HG03103 (cell line): ENCODE measurements around the gene BABAM2.
"Not testable (repeated sequence)": the region's sequence is repeated elsewhere in the genome, so short reads cannot be mapped to it uniquely, and the experiment has no call there.

Experiments
- ATAC-seq: cut with Tn5 transposase; IDR thresholded peaks from one replicate; pipeline ENCODE4 v1.9.1; 2021; ENCODE audit warnings: low read depth; ENCODE audit not compliant: unreplicated experiment

The BABAM2 gene

GRCh38 chr2:28098501-28099225 lies 208.1 kb downstream of the BABAM2 start:
- no peak for ATAC-seq

DNA sequence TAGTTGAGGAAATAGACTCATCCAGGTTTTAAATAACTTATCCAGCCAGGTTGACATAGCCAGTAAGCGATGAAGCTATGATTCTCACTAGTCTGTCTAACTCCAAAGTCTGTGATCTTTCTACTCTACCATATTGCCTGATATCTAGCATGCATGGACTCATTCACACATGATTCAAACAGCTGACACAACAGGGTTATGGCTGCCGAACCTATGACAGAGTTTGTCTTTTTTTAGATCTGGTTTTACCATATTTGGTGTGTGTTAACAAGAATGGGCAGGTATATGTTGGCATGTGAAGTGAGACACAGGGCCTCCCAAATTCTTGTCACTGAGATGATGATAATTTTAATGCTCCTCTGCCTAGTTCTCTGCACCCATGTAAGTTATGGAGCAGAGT lies 210.6 kb downstream of the BABAM2 start:
- ATAC-seq: no peak

DNA sequence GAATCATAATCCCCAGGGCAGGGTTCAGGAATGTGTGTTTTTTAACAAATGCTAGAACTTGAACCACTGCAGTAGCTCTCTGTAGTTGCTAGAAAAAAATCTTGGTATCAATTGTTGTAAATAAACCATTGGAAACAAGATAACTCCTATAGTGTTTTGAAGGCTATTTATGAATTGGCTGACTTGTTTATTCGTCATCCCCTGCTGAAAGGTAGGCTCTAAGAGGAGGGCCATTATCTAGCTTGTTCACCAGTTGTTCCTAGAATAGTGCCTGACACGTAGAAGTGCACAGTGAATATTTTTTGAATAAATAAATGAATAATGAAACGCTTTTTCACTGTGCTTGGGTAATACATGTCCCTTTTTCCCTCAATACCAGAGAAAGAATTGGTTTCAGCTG lies 211.4 kb downstream of the BABAM2 start:
- ATAC-seq: no peak

DNA sequence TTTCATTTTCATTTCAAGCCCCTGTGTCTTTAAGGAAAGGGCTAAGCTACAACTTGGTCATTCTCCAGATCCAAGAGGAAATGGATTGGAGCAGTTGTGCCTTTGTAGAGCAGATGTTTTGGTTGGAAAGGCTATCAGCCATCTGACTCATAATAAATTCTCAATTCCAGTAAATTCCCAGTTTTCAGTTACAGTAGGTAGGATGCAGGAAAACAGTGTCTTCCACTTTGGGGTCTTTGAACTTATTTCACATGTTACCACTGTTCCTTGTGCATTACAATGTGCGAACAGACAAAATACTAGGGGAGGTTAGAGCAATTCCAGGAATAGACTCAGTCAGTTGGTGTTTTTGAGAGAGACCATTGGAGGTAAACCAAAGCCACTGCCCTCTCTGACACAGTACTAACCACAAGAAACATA lies 211.9 kb downstream of the BABAM2 start:
- ATAC-seq: no peak

DNA sequence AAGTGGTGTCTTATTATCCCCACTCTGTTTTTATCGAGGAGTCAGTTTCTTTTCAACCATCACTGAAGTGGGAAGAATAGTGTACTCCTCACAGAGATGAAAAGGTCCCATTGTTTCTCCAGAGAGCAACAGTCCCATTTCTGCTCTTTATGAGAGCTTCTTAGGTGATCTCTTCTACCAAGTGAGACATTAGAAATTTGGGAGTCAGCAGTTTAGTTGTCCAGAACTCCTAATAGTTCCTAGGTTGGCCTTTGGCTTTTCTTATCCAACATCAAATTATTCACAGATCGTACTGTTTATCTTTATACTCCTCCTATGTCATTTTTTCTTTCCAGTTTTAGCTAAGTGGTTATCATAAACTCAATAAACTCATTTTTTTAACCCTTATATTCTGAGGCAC lies 213.1 kb downstream of the BABAM2 start:
- ATAC-seq: no peak

- ATAC-seq: no peak
Observed at GRCh38 chr2:28108143-28108542, 217.6 kb downstream of the BABAM2 start.

DNA sequence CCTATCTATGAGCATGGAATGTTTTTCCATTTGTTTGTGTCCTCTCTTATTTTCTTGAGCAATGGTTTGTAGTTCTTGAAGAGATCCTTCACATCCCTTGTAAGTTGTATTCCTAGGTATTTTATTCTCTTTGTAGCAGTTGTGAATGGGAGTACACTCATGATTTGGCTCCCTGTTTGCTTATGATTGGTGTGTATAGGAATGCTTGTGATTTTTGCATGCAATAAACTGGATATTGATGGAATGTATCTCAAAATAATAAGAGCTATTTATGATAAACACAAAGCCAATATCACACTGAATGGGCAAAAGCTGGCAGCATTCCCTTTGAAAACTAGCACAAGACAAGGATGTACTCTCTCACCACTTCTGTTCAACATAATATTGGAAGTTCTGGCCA lies 223.2 kb downstream of the BABAM2 start:
- not testable (repeated sequence) for ATAC-seq

- no peak for ATAC-seq
Observed at GRCh38 chr2:28117104-28117596, 226.6 kb downstream of the BABAM2 start.

GRCh38 chr2:28119631-28120030 lies 229.1 kb downstream of the BABAM2 start:
- no peak for ATAC-seq

DNA sequence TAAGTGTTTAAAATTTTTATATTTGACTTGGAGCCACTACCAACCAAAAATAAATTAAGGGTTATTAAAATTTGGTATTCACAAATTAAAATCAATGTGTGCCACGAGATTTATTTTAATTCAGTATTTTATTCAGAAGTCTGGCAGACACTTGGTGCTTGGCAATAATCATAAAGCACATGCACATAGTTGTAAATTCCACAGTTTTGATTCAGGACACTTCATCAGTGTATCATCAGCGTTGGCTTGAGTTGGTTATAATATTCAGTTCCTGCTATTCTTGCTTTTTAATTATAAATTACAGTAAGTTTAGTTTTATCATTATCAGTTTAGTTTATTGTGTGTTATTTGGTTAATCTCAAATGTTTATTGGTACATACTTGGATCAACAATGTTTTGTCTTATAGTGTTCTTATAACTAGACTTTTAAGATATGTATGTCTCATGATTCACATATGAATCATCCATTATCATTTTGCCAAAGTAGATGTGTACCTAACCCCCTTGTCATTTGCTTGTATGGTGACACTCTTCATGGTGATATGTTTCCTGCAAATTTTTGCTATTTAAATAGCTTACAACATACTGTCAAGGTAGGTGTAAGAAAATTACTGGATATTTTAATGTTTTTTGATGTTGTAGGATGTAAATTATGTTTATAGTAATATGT lies 237.9 kb downstream of the BABAM2 start:
- ATAC-seq: no peak

DNA sequence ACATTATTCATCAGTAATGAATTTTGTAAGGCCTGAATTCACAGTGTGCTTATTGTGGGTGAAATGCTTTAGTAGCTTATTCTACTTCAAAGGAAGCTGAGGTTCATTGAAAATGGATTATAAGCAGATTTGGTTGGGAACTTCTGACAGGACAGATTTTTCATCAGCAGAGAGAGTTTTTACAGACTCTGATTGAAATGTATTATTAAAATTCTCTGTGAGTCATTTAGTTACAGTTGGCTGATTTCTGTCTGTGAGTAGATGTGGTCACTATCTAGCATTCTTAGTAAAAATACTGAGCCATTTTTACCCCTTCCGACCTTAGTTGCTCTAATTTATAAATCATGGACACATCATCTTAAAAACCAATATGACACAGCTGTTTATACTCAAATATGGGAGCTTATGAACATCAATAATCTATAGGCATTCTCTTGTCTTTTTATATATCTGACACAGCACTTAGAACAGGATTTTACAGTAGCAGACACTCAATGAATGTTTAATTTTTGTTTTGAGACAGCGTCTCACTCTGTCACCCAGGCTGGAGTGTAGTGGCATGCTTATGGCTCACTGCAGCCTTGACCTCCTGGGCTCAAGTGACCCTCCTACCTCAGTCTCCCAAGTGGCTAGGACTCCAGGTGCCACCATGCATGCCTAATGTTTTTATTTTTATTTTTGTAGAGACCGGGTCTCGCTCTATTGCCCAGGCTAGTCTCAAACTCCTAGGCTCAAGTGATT lies 239.6 kb downstream of the BABAM2 start:
- ATAC-seq: no peak

DNA sequence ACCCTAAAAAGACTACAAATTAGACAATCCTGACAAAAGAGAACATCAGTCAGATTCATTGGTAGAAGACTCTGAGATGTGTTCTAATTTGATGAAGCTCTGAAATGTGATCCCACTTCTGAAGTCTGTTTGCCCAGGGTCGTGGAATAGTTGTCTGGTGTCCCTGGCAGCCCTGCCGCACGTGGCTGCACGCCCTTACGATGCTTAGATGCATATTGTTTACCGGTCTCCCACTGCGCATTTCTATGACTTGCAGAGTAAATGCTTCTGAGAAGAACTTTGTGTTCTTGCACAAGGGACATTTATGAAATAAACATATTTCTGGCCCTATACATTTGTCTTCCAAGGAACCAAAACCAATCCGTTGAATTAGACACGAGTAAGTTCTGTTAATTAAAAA lies 243.2 kb downstream of the BABAM2 start:
- ATAC-seq: no peak

DNA sequence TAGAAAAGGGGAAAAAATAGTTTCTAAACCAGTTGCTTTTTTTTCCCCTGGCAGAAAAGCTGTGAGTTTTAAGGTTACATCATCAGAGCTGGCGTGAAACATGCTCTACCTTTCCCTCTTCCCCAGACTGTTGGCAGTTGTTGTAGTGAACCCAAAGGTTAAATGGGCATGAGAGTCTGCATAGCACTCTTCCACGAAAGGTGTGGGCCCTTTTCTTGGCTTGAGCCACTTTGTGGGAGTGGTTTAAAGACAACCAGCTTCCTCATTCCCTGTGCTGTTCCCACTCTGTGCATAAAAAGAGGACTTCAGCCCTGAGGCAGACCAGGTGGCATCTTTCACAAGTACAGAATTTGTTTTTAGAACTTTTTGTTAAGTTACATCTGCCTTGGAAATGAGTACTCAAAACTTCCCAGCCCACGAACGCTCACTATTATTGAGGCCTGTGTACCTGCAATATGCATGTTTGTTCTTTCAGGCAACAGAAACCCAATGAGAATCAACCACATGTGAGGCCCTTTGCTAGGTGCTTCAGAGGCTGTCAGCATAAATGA lies 243.8 kb downstream of the BABAM2 start:
- ATAC-seq: no peak

DNA sequence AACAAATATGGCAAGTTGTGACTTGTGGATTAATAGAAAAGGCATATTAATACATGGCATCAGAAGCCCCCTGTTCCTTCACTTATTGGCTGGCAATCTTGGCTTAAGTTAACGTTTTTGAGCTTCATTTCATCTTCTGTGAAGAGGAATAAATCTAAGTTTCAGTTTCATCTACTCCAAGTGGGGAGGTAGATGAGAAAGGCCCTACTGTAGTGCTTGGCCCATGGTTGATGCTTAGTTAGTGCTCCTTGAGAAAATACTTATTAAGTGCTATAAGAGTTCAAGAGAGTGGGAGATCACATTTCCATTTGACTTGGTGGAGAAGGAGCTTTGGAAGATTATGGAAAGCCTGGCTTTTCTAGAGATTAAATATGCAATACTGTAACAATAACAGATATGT lies 244.3 kb downstream of the BABAM2 start:
- no peak for ATAC-seq

GRCh38 chr2:28135324-28135723 lies 244.8 kb downstream of the BABAM2 start:
- ATAC-seq: no peak

- no peak for ATAC-seq
Observed at GRCh38 chr2:28135799-28136198, 245.3 kb downstream of the BABAM2 start.

GRCh38 chr2:28136556-28136955 lies 246.0 kb downstream of the BABAM2 start:
- no peak for ATAC-seq

GRCh38 chr2:28137221-28137620 lies 246.7 kb downstream of the BABAM2 start:
- no peak for ATAC-seq

DNA sequence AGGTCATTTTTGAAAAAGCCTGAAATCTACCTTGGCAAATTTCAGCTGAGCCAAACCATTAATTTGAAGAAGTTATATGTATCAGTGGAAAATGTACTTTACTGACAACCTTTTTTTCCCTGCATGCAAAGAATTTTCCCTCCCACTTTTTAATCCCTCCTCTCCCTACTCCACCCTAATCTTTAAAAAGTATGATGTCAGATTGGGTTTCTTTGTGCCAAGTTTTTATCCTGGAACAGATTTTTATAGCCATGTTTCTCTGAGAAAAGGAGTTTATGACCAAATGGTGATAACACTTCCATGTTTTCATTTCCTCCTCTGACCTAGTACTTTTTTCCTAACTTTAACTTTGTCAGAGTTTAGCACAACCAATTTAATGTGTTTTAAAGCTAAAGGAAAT lies 251.9 kb downstream of the BABAM2 start:
- ATAC-seq: no peak

DNA sequence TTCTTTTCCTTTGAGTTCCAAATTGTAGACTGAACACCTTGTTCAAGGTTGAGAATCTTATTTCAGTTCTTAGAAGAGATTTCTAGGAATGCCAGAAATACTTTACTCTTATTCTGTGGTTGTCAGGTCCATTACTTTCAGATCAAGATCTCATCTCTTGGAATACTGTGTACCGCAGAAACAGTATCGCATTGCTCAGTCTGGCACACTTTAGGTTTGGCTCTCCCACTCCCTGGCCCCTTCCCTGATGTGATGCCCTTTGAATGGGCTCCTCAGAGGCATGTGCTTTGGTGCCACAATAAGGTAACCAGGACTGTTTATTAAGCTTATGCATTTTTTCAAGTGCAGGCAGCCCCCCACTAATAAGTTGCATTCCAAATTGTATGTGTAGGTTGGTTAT lies 257.5 kb downstream of the BABAM2 start:
- ATAC-seq: no peak

DNA sequence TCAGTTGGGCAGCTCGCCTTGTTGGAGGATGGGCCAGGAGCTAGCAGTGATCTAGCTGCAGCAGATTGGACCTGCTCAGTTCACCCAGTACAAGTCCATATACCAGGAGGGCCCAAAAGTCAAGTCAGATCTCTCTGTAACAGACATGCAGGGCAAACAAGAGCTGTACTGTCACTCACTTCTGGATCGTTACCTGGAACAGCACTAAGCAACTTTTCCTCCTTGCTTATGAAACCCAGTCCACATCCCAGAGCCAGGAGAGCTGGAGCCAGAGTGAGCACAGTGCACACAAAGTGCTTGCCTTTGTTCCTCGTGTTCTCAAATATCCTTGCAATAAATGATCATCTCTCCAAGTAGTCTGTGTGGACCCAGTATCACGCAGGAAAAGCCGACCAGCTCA lies 258.0 kb downstream of the BABAM2 start:
- ATAC-seq: no peak
